HG02610 (cell line): ENCODE results near the gene EDDM3A.
"Not testable (repeated sequence)": the region's sequence is repeated elsewhere in the genome, so short reads cannot be mapped to it uniquely, and the experiment has no call there.

Source experiments
- ATAC-seq: cut with Tn5 transposase; IDR thresholded peaks from one replicate; pipeline ENCODE4 v1.9.1; 2021; ENCODE audit warnings: mild to moderate bottlenecking, moderate library complexity; ENCODE audit not compliant: unreplicated experiment

EDDM3A gene

DNA sequence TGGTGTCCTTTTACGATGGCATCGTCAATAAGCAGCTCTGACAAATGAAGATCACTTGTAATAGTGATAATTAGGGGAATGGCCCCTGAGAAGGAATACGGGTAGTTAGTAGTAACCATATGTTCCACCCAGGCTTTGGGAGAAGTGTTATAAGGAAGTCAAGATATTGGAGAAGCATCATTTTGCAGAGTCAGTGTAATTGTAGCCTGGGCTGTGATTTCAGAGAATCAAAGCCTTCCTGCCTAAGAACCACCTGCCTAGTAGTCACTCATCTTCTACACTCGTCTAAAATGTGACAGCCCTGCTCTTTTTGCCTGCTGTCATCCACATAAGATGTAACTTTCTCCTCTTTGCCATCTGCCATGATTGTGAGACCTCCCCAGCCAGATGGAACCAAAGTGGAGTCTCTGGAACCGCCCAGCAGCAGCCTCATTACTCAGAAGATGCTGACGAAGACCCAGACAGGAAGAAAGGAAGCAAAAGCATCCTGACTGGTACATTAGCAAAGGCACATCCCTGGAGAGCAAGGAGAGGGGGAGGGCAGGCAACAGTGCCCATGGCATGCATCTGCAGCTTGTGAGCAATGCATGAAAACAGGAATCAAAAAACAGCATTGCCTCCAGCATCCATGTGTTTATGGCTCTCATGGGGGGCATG is 12.6 kb upstream of the EDDM3A start:
- ATAC-seq, result no peak

DNA sequence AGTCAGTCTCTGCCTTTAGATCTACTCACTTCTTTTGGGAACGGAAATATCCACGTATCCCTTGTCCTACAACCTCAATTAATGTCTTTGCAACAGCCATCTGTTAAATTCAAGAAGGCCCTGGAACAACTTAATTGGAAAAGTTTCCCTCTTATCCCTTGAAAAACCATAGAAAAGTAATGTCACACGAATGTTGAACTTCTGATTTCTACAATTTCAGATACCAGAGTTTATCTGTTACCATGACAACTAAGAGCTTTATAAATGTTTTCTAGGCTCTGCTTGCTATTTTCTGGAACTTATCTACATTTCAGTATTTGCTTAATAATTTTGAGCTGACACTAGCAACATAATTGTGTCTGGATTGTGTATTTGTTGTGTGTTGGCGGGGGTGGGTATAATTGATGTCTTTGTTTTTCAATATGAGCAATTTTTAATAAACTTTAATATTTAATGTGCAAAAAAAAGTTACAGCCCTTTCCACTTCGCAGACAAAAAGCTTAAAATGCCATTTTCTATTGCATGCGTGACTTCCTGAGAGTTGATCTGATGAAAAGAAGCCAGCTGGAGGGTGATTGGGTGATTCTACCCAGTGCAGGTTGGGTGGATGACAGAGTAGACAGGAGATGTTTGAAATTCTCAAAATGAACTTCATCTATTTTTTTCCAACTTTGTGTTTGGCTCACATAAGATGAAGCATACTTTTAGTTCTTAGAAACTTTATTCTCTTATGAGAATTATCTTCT is 11.8 kb upstream of the EDDM3A start:
- no peak for ATAC-seq

DNA sequence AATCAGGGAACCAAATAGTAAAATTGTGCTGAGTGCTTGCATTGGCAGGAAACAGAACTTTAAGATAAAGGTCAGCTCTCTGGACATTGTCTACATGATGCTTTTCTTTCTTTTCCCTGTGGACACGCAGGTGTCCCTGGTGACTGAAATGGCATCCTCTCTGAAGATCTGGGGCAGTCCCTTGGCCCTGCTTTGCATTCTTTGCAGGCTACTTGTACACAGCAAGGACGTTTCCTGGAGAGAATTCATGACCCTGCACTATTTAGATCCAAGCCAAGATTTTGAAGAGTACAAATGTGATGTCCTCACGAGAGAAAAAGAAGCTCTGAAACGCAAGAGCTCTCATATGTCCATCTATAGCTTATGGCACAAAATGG is 11.3 kb upstream of the EDDM3A start:
- peak; percentile 58 for ATAC-seq

DNA sequence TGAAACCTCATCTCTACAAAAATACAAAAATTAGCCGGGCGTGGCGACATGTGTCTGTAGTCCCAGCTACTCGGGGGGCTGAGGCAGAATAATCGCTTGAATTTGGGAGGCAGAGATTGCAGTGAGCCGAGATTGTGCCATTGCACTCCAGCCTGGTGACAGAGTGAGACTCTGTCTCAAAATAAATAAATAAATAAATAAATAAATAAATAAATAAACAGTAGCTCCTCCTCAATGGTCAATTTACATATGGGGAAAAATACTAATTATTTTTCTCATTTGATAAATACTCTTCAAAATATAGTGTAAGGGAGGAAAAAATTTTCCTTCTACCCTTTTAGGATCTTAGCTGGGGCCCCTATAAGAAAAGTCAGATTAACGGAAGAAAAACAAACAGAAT is 7.4 kb upstream of the EDDM3A start:
- not testable (repeated sequence) for ATAC-seq

DNA sequence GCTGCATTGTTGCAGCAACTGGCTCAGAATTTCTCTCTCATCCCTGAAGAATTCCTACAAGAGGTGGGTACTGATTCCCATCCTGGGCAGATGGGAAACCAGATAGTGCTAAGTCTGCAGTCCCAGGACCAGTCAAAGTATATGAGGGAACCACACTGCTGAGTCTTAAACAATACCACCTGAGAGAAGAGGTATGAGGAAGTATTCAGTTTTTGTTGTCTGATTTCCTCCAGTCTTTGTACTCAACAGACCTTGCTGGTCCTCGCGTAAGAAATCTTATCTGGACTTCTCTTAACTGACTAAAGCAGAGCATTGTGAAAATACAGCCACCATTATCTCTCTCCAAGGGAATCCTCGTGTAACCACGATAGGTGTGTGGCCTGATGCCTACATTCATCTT is 3.6 kb upstream of the EDDM3A start:
- ATAC-seq, result no peak

DNA sequence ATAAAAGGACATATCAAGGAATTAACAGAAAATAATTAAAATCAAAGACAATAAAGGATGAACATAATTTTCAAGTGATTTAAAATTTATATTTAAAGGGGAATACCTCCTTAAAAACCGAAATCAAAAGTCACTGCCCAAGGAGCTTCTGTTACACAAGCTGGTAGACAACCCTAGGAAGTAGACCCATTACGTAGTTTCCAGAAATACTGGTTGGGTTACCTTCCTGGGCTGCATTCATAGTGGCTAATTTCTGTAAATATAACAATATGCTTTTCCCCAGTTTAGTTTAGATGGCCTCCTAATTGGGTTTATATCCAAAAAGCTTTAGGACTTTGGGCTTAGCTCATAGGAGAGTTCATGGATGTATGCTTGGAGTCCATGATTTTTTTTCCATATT is 2.1 kb upstream of the EDDM3A start:
- ATAC-seq, result no peak

DNA sequence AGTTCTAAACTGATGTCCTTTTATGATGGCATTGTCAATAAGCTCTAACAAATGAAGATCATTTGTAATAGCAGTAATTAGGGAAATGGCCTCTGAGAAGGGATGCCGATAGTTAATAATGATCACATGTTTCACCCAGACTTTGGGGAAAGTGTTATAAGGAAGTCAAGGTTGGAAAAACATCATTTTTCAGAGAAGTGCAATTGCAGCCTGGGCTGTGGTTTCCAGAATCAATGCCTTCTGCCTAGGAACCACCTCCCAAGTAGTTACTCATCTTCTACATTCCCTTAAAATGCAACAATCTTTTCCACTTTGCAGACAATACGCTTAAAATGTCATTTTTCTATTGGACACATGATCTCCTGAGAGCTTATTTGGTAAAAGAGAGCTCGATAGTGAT is 879 bp downstream of the EDDM3A start:
- ATAC-seq, result no peak

DNA sequence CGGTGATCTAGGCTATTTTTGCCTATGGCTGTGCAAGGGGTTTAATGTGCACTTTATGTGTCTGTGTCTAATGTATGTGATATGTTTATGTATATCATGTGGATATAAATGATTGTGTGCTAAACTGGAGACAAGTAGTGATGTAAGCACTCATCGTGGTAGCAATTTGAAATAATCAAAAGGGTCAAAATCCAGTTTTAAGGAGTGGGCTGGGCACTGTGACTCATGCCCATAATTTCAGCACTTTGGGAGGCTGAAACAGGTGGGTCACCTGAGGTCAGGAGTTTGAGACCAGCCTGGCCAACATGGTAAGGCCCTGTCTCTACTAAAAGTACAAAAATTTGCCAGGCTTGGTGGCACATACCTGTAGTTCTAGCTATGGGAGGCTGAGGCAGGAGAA is 2.8 kb downstream of the EDDM3A start:
- no peak for ATAC-seq

DNA sequence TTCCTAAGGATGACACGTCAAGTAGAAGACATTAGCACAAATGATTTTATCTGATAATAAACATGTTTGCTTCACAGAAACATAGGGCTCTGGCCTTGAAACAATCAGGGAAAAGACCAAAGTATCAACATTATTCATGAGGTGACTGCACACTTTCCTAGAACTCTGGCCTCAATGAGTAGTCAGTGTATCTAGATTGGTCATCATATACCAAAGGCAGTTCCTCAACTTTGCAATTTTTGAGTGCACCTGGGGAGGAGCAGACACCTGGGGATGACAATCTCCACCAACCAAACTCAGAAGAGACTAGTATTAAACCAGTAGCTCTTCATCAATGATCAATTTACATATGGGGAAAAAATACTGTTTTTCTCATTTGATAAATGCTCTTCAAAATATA is 4.5 kb downstream of the EDDM3A start:
- ATAC-seq, result no peak

DNA sequence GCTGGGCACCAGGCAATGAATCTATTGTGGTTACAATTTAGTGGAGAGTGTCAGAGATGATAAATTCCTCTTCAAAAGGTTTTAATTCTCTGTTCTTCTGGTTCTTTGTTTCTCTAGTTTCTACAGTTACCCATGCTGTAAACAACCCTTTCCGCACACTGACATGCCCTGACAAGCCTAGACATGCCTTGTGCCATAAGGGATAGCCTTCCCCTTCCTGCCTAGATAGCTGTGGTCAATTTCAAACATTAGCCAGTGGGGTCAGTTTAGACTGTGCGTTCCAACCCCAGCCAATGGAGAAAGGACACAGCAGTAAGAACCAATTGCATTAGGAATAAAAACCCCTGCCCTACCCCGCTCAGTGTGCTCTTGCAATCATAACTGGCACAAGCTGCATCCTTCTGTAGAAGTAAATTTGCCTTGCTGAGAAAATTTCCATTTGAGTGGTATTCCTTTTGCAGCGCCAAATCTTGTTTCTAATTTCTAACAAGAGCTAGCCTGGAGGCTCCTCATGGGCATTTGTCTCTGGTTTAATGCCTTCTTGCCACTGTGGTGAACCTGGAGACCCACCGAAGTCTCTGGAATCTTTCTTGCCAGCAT is 6.4 kb downstream of the EDDM3A start:
- no peak for ATAC-seq

DNA sequence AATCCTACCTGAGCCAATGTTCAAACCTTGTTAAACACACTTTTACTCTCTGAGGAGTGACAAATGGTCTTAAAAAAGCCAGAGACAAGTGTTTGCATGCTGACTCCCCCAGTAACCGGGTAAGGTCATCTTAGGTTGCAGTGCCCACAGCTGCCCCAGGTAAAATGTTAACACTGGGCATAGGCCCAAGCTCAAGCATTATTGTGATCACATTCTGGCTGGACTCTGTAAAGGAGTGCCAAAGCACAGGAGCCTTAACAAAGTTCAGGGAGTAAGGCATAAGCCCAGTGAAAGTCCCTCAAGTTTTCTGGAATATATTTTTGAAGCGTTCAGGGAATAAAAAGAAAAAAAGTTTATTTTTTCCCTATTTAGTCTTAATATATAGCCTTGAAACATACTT is 8.6 kb downstream of the EDDM3A start:
- ATAC-seq, result no peak

DNA sequence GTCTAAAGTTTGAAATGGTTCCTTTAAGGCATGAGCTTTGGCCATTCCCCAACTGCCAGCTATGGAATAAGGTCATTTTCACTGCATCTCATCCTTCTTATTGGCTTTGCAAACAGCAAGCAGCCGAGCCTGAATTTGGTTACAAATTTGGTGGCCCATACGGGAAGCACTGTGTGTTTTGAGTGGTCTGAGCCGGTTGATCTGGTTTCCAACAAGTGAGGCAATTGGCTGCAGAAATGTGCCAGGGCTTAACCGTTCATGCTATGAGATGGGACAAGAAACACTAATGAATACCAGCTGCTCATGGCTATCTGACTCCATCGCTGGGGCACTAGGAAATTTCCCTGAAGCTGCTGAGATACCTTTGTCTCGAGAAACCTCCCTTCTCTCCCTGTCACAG is 9.3 kb downstream of the EDDM3A start:
- no peak for ATAC-seq

DNA sequence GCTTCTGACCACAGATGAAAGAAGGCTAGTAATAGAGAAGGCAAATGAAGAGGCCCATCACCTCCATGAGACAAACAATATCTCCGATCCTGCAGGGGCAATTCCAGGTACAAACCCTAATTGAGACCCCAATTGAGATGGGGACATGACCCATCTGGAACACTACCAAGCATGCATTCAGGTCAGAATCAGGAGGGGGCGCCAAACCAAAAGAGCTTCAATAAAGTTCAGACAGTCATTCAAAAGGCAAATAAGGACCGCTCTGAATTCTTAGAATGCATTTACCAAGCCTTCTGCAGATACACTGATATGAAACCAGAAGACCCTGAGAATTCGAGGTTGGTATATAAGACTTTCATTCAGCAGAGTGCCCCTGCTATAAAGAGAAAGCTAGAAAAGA is 12.3 kb downstream of the EDDM3A start:
- no peak for ATAC-seq

DNA sequence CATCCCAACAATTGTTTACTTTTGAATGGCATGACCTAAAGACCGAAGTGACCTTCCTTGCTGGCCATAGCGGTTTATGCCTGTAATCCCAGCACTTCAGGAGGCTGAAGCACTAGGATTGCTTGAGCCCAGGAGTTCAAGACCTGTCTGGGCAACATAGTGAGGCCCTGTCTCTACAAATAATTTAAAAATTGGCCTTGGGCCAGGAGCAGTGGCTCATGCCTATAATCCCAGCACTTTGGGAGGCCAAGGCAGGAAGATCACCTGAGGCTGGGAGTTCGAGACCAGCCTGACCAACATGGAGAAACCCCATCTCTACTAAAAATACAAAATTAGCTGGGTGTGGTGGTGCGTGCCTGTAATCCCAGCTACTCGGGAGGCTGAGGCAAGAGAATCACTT is 13.8 kb downstream of the EDDM3A start:
- not testable (repeated sequence) for ATAC-seq

DNA sequence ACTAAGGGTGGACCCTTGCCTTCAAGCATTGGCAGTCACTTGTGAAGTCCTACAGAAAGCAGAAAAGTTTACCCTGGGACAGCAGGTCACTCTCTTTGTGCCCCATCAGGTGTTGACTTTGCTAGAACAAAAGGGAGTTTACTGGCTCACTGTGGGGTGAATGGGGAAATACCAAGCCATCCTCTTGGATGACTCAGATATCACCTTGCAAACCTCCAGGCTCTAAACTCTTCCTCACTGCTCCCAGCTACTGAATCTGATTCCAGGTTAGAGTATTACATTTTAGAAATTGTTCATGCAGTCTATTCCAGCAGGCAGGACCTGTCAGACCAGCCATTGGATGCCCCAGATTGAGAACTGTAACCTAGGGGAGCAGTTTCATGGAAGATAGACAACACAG is 15.3 kb downstream of the EDDM3A start:
- ATAC-seq, result peak; percentile 68

DNA sequence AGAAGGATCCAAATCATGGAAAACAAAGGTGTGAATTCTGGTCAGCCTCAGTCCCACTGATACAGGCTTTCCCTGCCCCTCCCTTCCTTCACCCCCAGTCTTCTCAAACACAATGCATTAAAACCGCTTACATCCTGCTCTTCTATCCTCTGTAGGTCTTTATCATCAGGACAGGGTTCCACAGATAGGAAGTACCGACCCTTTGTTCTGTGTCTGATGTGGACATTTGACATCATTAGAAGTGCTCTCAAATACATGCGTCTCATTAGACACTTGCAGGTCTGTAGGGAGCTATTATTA is 22.9 kb downstream of the EDDM3A start:
- ATAC-seq, result no peak

DNA sequence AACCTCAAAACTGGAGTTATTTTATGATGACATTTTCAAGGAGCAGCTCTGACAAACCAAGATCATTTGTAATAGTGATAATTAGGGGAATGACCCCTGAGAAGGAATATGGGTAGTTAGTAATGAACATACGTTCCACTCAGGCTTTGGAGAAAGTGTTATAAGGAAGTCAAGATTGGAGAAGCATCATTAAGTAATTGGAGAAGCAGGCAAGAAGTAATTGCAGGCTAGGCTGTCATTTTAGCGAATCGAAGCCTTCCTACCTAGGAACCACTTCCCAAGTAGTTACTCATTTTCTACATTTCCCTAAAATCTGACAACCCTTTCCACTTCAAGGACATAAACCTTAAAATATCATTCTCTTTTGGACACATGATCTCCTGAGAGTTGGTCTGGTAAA is 23.7 kb downstream of the EDDM3A start:
- no peak for ATAC-seq

DNA sequence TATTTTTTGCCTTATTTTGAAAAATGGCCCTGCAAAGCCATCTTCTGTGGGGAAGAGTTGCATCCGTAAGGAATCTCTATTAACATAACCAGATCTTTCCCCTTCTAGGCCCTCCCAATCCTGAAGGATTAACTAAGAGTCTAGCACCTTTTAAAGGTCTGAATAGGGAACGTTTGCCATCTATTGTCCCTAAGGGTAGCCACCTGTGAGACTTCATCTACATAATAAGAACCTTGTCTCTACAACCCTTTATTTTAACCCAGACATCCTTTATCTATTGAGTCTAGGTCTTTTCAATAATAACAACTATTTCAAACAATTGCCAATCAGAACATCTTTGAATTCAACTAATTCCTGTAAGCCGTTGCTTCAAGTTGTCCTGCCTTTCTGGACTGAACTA is 27.0 kb downstream of the EDDM3A start:
- ATAC-seq, result no peak

DNA sequence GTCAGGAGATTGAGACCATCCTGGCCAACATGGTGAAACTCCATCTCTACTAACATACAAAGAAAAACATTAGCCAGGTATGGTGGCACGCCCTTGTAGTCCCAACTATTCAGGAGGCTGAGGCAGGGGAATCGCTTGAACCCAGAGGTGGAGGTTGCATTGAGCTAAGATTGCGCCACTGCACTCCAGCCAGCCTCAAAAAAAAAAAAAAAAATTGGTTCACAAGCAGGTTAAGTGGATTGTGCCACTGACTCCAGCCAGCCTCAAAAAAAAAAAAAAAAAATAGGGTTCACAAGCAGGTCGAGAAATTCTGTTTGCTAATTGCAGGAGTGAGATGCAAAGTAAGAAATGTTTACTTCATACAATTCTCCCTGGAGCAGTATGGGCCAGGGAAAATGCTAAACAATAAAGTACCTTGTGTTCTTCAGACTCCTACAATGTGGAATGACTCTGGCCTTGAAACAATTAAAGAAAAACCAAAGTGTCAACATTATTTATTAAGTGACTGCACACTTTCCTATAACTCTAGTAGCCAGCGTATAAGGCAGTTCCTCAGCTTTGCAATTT is 28.7 kb downstream of the EDDM3A start:
- no peak for ATAC-seq

DNA sequence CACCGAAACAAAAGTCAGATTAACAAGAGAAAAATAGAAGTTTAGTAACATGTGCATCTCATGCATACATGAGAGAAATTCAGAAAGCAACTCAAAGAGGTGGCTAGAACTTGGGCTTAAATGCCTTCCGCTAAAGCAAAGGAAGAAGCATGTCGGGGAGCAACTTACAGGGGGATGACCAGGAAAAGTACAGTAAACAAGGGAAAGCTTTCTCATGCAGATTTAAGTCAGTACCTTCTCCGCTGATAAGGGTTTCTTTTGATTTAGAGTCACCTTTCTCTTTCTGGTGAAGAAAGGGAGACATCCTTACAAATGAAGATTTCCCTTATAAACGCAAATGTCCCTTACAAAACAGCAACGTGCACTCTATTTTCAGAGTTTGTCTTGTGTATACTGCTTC is 29.4 kb downstream of the EDDM3A start:
- ATAC-seq, result no peak

DNA sequence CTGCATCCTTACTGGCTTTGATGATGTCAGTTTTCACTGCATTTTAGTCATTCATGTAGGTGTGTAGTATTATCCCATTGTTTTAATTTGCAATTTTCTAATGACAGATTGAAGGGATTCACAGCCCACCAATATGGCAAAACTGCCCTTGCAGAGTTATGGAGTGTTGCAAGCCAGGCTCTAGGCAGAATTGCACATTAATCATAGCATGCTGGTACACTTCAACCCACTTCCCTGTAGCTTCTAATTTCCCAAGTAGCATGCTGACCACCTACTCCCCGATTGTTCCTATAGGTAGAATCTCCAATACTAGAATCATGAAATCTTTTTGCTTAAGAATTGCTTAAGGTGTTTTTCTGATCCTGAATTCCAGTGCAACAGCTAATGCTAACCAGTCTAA is 30.2 kb downstream of the EDDM3A start:
- no peak for ATAC-seq

DNA sequence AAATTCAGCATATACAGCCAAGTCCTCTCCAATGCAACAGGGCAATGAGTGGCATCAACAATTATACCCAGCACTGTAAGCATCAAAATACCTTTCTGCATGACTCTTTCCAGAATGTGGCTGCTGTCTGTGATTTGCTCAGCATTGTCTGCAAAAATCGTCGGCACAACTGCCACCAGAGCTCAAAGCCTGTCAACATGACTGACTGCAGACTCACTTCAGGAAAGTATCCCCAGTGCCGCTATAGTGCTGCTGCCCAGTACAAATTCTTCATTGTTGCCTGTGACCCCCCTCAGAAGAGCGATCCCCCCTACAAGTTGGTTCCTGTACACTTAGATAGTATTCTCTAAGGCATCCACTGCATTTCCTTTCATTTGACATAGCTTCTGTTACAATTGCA is 36.1 kb downstream of the EDDM3A start:
- ATAC-seq, result no peak
